HG03469 (cell line): ENCODE results near the gene C18orf32.
"Not testable (repeated sequence)": the region's sequence is repeated elsewhere in the genome, so short reads cannot be mapped to it uniquely, and the experiment has no call there.

Experiments
- ATAC-seq: cut with Tn5 transposase; IDR thresholded peaks from one replicate; pipeline ENCODE4 v1.9.1; 2021; ENCODE audit warnings: mild to moderate bottlenecking, moderate library complexity, moderate number of reproducible peaks; ENCODE audit not compliant: unreplicated experiment

The C18orf32 gene

DNA sequence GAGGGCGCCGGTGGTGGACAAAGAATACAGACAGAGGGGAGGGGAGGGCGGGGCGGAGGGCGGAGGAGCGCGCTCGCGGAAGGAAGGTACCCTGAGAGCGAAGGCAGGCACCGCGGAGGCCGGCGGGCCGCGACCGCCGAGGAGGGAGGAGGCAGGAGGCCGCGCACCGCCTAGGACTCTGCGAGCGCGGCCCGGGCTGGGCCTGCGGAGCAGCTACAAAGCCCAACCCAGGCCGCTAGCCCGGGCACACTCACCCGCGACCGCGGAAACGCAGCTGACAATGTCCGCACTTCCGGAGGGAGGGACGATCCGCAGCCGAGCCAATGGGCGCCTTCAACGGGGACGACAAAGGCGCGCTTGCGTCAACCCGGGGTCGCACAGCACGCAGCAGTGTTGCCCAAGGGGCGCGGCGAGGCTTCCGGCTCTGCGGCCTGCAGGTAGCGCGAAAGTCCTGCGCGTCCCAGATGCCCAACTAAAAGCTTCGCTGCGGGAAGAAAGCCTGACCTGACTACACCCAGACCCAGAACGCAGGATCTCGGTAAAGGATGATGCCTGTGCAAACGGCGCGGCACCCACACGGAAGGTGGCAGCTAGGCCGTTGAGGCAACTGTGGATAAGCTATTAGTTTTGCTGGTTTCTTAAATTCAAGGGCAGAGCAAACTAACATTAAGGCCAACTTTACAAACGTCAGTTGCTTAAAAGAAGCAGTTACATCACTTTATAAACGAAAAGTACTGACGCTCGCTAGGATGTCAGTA is at the start of gene C18orf32:
Gene C18orf32, minus strand, starts transcription at position 282 of the 758 bp plus-strand sequence. CDS start 3,486 bp downstream, outside the sequence.
- peak; percentile 91 for ATAC-seq

DNA sequence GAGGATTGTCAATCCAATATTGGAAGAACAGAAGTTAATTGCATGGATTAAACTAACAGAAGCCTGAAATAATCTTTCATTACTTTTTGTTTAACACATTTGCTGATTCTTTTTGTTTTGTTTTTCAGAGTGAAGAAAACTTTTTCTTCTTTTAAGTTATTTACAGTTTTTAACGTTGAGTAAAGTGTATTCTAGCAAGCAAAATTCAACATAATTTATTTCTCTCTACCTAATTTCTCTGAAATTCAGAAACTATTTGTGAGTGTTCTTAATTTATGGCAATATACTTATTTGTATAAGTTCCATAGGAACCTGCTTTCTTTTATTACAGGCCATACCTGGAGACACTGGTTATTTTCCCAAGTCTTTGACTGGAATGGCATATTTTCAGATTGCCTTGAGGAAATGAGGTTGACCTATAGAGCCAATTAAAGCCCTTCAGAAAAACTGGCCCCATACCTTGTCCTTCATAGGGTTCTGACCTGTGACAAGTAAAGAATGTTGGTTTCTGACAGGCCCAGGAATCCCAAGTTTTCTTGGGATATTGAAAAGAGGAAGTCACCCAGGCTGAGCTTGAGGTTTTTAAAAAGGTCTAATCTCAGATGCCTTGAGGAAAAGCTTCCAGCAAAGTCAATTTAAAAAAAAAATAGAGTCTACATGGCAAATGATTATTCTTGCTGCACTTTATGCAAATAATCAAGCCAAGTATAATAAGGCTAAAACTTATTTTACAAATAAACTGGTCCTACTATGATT is 48.0 kb upstream of the C18orf32 start:
- ATAC-seq = no peak

- ATAC-seq = no peak
Observed at GRCh38 chr18:49531678-49532153, 44.7 kb upstream of the C18orf32 start.

DNA sequence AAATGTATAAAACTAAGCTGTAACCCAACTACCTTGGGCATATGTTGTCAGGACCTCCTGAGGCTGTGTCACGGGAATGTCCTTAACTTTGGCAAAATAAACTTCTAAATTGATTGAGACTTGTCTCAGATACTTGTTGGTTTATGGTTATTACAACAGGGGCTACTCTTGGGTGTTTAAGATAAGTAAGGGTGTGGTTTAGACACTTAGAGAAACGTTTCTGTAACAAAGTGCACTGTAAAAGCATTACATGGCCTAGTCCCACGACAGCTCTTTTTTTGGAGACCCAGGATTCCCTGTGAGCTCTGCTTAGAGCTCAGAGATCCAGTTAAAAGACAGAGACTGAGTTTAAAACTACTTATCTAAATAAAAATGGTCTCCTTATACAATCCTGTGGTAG is 42.6 kb upstream of the C18orf32 start:
- ATAC-seq = no peak

DNA sequence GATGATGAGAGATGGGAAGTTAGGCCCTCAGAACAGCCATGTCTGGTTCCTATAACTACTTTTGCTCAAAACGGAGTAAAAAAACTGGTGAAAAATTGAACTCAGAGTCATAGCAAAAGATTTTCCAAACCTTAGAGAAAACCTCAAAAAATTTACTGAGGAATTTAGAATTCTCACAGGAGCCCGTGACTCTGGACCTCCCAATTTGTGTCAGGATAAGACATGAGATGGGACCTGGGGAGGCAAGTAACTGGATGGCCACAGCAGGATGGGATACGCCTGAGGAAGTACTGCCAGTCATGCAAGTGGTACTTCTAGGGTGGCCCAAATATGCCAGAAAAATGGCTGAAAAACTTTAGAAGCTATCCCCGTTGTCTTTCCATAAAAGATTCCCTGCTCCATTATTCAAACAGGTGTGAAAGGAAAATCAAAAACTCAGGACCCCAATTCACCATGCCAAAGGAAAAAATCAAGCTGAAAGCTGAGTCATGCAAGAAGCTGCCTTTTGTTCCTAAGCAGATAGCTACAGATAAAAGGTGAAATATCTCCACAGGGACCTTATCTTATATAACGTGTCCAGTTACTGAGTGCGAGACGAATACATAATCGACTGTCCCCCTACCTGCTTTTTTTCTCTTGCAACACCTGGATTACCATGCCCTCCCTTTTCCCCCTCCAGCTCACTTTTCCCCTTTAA is 40.7 kb upstream of the C18orf32 start:
- ATAC-seq = no peak

- no peak for ATAC-seq
Observed at GRCh38 chr18:49525981-49526380, 38.9 kb upstream of the C18orf32 start.

DNA sequence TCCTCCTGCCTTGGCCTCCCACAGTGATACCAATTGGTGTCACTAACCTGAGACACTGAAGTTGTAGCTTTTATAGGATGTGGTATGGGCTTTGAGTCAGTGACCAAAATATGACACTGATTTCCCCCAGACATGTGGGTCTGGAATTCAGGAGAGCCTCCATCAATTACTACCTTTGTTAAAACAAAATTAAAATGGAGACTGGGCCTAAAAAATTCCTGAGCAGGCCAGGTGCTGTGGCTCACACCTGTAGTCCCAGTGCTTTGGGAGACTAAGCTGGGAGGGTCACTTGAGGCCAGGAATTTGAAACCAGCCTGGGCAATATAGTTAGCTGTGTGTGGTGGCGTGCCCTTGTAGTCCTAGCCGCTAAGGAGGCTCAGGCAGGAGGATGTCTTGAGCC is 37.9 kb upstream of the C18orf32 start:
- ATAC-seq = no peak

- no peak for ATAC-seq
Observed at GRCh38 chr18:49524349-49524748, 37.3 kb upstream of the C18orf32 start.

DNA sequence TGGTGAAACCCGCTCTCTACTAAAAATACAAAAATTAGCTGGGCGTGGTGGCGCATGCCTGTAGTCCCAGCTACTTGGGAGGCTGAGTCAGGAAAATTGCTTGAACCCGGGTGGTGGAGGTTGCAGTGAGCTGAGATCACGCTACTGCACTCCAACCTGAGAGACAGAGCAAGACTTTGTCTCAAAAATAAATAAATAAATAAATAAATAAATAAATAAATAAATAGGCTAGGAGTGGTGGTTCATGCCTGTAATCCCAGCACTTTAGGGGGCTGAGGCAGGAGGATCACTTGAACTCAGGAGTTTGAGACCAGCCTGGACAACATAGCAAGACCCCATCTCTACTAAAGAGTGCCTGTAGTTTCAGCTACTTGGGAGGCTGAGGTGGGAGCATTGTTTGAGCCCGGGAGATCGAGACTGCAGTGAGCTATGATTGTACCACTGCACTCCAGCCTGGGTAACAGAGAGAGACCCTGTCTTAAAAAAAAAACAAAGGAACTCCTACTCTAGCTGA is 36.6 kb upstream of the C18orf32 start:
- not testable (repeated sequence) for ATAC-seq

- ATAC-seq = no peak
Observed at GRCh38 chr18:49521216-49521835, 34.3 kb upstream of the C18orf32 start.

- no peak for ATAC-seq
Observed at GRCh38 chr18:49520661-49521145, 33.7 kb upstream of the C18orf32 start.

DNA sequence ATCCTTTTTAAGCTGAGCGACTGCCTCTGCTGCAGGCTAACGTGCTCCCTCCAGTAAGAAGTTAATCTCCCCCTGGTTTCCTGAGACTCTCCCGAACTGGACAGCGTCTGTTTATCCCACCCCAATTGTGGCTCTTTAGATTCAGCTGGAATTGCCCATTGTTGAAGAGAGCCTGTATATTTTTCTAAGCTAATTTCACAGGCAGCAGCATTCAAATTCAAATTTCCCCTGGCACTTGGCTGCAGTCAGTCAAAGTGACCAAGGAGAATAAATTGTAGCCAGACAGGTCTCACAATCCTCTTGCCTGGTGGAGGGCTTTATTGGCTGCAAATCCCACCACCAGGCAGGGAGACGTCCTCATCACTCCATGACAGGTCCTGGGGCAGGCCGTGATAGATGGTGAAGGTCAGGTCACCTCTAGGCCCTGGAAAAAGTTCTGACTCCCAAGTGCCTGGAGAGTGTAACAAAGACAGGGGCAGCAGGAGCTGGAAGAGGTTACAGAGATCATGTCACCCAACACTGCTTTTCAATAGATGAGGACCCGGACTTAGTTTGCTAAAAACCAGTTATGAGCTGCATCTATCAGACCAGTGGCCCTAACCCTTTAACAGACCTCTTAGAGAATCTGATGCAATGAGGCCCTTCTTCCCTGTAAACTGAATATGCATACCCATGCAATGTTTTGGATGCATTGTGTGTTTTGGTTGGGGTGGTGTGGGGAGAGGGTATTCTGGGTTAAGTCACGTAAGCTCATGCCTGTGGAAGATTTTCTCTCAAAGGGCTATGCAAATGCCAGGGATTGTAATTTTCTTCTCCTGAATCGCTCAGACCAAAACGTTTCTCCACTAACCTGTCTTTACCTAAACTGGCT is 32.3 kb upstream of the C18orf32 start:
- ATAC-seq = no peak

- no peak for ATAC-seq
Observed at GRCh38 chr18:49517483-49517882, 30.4 kb upstream of the C18orf32 start.

GRCh38 chr18:49515516-49515915 is 28.5 kb upstream of the C18orf32 start:
- no peak for ATAC-seq

- not testable (repeated sequence) for ATAC-seq
Observed at GRCh38 chr18:49515003-49515402, 28.0 kb upstream of the C18orf32 start.

- ATAC-seq = no peak
Observed at GRCh38 chr18:49514577-49514976, 27.5 kb upstream of the C18orf32 start.

DNA sequence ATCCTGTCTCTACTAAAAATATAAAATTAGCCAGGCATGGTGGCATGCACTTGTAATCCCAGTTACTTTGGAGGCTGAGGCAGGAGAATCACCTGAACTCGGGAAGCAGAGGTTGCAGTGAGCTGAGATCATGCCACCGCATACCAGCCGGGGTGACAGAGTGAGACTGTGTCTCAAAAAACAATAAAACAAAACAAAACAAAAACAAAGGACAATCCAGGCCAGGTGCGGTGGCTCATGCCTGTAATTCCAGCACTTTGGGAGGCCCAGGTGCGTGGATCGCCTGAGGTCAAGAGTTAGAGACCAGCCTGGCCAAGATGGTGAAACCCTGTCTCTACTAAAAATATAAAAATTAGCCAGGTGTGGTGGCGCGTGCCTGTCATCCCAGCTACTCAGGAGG is 25.8 kb upstream of the C18orf32 start:
- ATAC-seq = not testable (repeated sequence)

GRCh38 chr18:49510393-49511115 is 23.5 kb upstream of the C18orf32 start:
- ATAC-seq = no peak

GRCh38 chr18:49506438-49506837 is 19.4 kb upstream of the C18orf32 start:
- not testable (repeated sequence) for ATAC-seq
